HG02571 (cell line): Measurements from ENCODE around the gene SLC35G6.
"Not testable (repeated sequence)": the region's sequence is repeated elsewhere in the genome, so short reads cannot be mapped to it uniquely, and the experiment has no call there.

Source experiments
- ATAC-seq: cut with Tn5 transposase; IDR thresholded peaks from one replicate; pipeline ENCODE4 v1.9.1; 2021; ENCODE audit warnings: mild to moderate bottlenecking, moderate library complexity; ENCODE audit not compliant: unreplicated experiment

Gene SLC35G6

GRCh38 chr17:7481275-7481674 is at the start of gene SLC35G6:
SLC35G6 (plus strand) TSS chr17:7481446; CDS start chr17:7481517, 71 bp downstream.
- ATAC-seq = not testable (repeated sequence)

GRCh38 chr17:7432296-7432695 is 49.0 kb upstream of the SLC35G6 start:
- ATAC-seq = no peak

- ATAC-seq = no peak
Observed at GRCh38 chr17:7435676-7436555, 45.3 kb upstream of the SLC35G6 start.

GRCh38 chr17:7436556-7437368 is 44.5 kb upstream of the SLC35G6 start:
- ATAC-seq = no peak

GRCh38 chr17:7437369-7437863 is 43.8 kb upstream of the SLC35G6 start:
- ATAC-seq = no peak

DNA sequence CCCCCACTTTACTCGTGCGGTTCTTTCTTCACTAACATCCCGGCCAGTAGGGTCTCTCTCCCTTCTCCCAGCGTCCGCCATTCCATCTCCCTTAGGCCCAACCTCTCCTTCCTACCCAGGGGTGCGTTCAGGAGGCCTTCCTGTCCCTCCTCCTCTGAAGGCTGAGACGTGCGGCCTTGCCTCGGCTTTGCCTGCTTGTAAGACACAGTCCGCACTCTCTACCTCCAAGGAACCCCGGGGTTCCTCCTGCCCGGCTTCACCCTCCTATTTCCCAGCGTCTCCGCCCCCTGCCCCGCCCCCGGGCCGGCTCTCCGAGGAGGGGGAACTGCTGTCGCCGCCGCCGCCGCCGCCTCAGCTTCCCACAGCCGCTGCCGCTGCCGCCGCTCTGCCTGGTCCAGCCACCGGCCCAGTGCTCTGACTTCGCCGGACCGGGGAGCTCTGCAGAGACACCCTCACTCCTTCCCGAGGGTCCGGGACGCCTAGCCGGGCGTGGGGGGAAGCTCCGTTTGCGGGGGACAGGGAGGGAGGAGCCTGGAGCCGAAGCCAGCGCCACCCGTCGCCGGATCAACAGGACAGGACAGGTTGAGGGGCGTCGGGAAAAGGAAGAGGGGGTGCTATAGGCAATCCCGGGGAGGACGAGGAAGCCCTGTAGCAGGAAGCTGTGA is 43.2 kb upstream of the SLC35G6 start:
- ATAC-seq = no peak

GRCh38 chr17:7438656-7439460 is 42.4 kb upstream of the SLC35G6 start:
- no peak for ATAC-seq

GRCh38 chr17:7439462-7440112 is 41.7 kb upstream of the SLC35G6 start, which contains the start of gene FGF11:
FGF11 (plus strand) TSS chr17:7439512; CDS start chr17:7439621, 109 bp downstream.
- no peak for ATAC-seq

GRCh38 chr17:7440113-7440833 is 41.0 kb upstream of the SLC35G6 start:
- ATAC-seq = no peak

GRCh38 chr17:7440834-7441195 is 40.4 kb upstream of the SLC35G6 start:
- no peak for ATAC-seq

- ATAC-seq = no peak
Observed at GRCh38 chr17:7441266-7441665, 40.0 kb upstream of the SLC35G6 start.

DNA sequence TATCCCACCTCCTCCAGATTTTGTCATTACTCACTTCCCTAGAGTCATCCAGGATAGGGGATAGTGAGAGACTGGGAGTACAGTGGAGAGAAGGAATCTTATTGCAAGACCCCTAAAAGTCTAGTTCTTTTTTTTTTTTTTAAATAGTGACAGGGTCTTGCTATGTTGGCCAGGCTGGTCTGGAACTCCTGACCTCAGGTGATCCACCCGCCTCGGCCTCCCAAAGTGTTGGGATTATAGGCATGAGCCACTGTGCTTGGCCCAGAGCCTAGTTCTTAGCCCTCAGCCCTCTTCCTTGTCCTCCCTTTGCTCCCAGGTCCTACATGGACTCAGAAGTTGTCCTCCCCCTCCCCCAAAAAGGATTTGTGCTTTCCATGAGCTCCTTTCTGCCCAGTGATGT is 39.1 kb upstream of the SLC35G6 start:
- no peak for ATAC-seq

- no peak for ATAC-seq
Observed at GRCh38 chr17:7443499-7444485, 37.5 kb upstream of the SLC35G6 start.

DNA sequence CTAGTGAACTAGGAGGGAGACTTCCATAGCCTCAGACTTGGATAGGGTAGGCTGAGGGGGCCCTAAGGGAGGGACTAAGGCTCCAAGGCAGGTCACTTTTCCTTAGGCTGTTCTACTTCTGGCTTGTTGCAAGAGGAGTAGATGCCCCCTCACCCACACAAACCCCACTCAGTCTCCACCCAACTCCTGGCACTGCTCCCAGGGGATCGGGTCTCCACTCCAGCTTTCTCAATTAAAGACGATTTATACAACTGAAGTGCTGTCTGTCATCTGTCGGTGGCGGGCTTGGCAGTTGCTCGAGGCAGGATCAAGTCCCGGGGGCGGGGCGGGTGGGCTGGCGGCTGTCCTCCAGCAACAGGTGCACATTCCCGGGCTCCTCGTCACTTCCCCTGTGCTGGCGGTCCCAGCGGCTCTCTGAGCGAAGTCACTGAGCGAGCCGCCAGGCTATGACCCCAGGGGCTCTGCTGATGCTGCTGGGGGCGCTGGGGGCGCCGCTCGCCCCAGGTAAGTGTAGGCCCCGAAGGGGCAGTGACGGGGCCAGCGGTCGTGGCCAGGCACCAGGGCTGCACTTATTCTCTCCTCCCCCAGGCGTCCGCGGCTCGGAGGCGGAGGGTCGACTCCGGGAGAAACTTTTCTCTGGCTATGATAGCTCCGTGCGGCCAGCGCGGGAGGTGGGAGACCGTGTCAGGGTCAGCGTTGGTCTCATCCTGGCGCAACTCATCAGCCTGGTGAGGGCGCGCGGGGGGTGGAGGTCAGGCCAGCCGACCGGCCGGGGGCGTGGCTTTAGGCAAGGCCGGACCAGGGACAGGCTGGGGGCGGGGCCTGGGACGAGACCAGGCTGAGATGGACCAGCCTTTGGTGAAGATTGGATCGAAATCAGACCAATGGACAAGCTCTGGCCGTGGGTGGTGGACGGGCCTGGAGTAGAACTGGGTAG is 36.3 kb upstream of the SLC35G6 start, which contains the start of gene CHRNB1:
Gene CHRNB1 (plus strand): TSS at position 380 of the 937 bp plus-strand sequence. CDS start 67 bp downstream, at position 447.
- ATAC-seq = peak; percentile 68

- ATAC-seq = no peak
Observed at GRCh38 chr17:7445619-7445968, 35.7 kb upstream of the SLC35G6 start.

- no peak for ATAC-seq
Observed at GRCh38 chr17:7448461-7448860, 32.8 kb upstream of the SLC35G6 start.
